ENCODE data around the gene PCNX2. TPM values are rescaled to one million over a fixed set of nuclear protein-coding genes. Genes with fewer than 3 reads are reported as not detected.

PCNX2 gene
- total and polyA plus RNA-seq, 2 donors (not counting 3 experiments of a cell fraction or from before 2014, with no cell fraction given) = 6.6 to 11.0 TPM

DNA sequence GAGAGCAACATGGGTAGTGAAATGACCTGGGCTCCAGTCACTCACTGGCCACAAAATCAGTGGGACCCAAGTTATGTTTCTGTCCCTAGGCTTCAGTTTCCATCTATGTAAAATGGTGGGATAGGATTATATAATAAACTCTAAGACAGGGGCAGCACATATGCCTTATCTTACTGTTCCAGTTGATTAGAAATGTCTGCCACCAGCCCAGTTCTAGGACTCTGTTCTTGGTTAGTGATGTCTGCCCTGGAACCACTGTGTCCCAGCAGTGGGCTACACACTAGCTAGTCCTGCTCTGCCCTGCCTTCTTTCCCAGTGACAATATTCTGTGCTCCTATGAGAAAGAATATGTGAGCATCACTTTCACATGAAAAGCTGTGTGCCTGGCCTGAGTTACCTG, 138.3 kb downstream of the PCNX2 start:
- intact Hi-C loops (cut with micrococcal nuclease) = no loop called here
- FAIRE-seq = no peak
- CTCF ChIA-PET = no interaction called here
- no peak overlapping the region for H3K9ac ChIP-seq (replicated peaks; ENCODE audit: extremely low read depth, insufficient read depth, low read length)
- H3K79me2 ChIP-seq (ENCODE audit: control insufficient read depth, insufficient read depth, low read length) = no peaks in the 10 kb centered on the region
- BruUV-seq (replicated peaks) = no TSS peak
- no peak overlapping the region for H2AFZ ChIP-seq (ENCODE audit: low read depth, low read length)
- POLR2A ChIA-PET = no interaction called here
- H4K20me1 ChIP-seq (replicated peaks; ENCODE audit: control insufficient read depth, extremely low read depth, insufficient read depth, low read length) = no peaks in the 10 kb centered on the region
- dilution Hi-C loops (cut with MboI; ENCODE audit: extremely low pct_ligation_motif_present, low sequenced_read_pairs) = no loop called here
- no peaks in the 10 kb centered on the region for H3K27me3 ChIP-seq (ENCODE audit: control insufficient read depth in 2 of 2, insufficient read depth in 2 of 2, low read length in 2 of 2)
- no peak for DNase-seq (ENCODE audit: low read depth, low spot score)
- no peaks in the 10 kb centered on the region for H3K4me1 ChIP-seq (ENCODE audit: control insufficient read depth, extremely low read depth, insufficient read depth, low read length)
- H3K36me3 ChIP-seq (ENCODE audit: control insufficient read depth in 2 of 2, extremely low read depth in 1 of 2, insufficient read depth in 2 of 2, low read length in 2 of 2) = no peaks in the 10 kb centered on the region
- no peak overlapping the region for H3K4me2 ChIP-seq (ENCODE audit: insufficient read depth, low read length)
- H3K9me1 ChIP-seq (replicated peaks; ENCODE audit: control insufficient read depth, extremely low read depth, insufficient read depth, low read length) = no peaks in the 10 kb centered on the region
- TF ChIP-seq GATA2 (IDR thresholded peaks at IDR 0.05; ENCODE audit: insufficient read depth, insufficient read length, low read depth, low read length) = no peak
- TF ChIP-seq EZH2 (IDR thresholded peaks at IDR 0.05; ENCODE audit: borderline replicate concordance, low read depth, low read length, severe bottlenecking) = no peak
- TF ChIP-seq CTCF (IDR thresholded peaks at IDR 0.05; ENCODE audit: extremely low read depth in 1 of 2, insufficient read depth in 1 of 2, low read depth in 1 of 2, low read length in 2 of 2) = no peak
- TF ChIP-seq MYC (IDR thresholded peaks at IDR 0.05; ENCODE audit: low read depth, low read length) = no peak
- no peak for TF ChIP-seq JUN (IDR thresholded peaks at IDR 0.05; ENCODE audit: borderline replicate concordance, insufficient read depth, insufficient read length, low read depth)
- no peak for TF ChIP-seq POLR2AphosphoS5 (IDR thresholded peaks at IDR 0.05; ENCODE audit: insufficient read depth, low read depth, low read length)
- no peak for TF ChIP-seq POLR2A (IDR thresholded peaks at IDR 0.05; ENCODE audit: low read depth, low read length)
- TF ChIP-seq, protein P1, sequence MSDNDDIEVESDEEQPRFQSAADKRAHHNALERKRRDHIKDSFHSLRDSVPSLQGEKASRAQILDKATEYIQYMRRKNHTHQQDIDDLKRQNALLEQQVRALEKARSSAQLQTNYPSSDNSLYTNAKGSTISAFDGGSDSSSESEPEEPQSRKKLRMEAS (IDR thresholded peaks at IDR 0.05; ENCODE audit: insufficient read depth, insufficient read length) = no peak
- no peak for TF ChIP-seq FOS (IDR thresholded peaks at IDR 0.05; ENCODE audit: borderline replicate concordance, insufficient read depth, low read length)
- H3K4me3 ChIP-seq (replicated peaks in 1 of 3; ENCODE audit: insufficient read depth in 1 of 3, low read depth in 1 of 3, low read length in 3 of 3) = no peak overlapping the region
- no peaks in the 10 kb centered on the region for H3K9me3 ChIP-seq (replicated peaks; ENCODE audit: control insufficient read depth, insufficient read depth, low read length)
- H3K27ac ChIP-seq (ENCODE audit: insufficient read depth, low read depth, low read length) = no peak overlapping the region
